HG03342 (cell line): ENCODE results near the gene GFRA1.

ENCODE experiments used
- ATAC-seq: cut with Tn5 transposase; IDR thresholded peaks from one replicate; pipeline ENCODE4 v1.9.1; 2021; ENCODE audit warnings: mild to moderate bottlenecking, moderate library complexity; ENCODE audit not compliant: unreplicated experiment

The GFRA1 gene

GRCh38 chr10:116164291-116164690 is 108.7 kb downstream of the GFRA1 start:
- ATAC-seq: no peak

- ATAC-seq: no peak
Observed at GRCh38 chr10:116163333-116164131, 109.5 kb downstream of the GFRA1 start.

GRCh38 chr10:116162851-116163250 is 110.2 kb downstream of the GFRA1 start:
- no peak for ATAC-seq

- no peak for ATAC-seq
Observed at GRCh38 chr10:116160271-116160670, 112.7 kb downstream of the GFRA1 start.

GRCh38 chr10:116159197-116159596 is 113.8 kb downstream of the GFRA1 start:
- ATAC-seq: no peak

- ATAC-seq: no peak
Observed at GRCh38 chr10:116158036-116158435, 115.0 kb downstream of the GFRA1 start.

- ATAC-seq: no peak
Observed at GRCh38 chr10:116157485-116157884, 115.5 kb downstream of the GFRA1 start.

GRCh38 chr10:116156819-116157218 is 116.2 kb downstream of the GFRA1 start:
- no peak for ATAC-seq

- ATAC-seq: no peak
Observed at GRCh38 chr10:116155191-116155590, 117.8 kb downstream of the GFRA1 start.

GRCh38 chr10:116154651-116155050 is 118.4 kb downstream of the GFRA1 start:
- ATAC-seq: no peak

GRCh38 chr10:116151076-116151475 is 121.9 kb downstream of the GFRA1 start:
- ATAC-seq: no peak

- ATAC-seq: no peak
Observed at GRCh38 chr10:116150606-116151005, 122.4 kb downstream of the GFRA1 start.

- no peak for ATAC-seq
Observed at GRCh38 chr10:116147147-116147905, 125.7 kb downstream of the GFRA1 start.

GRCh38 chr10:116146372-116147140 is 126.5 kb downstream of the GFRA1 start:
- no peak for ATAC-seq

GRCh38 chr10:116143673-116144222 is 129.3 kb downstream of the GFRA1 start:
- no peak for ATAC-seq

- no peak for ATAC-seq
Observed at GRCh38 chr10:116141855-116142254, 131.2 kb downstream of the GFRA1 start.

GRCh38 chr10:116141246-116141645 is 131.8 kb downstream of the GFRA1 start:
- ATAC-seq: no peak

- ATAC-seq: no peak
Observed at GRCh38 chr10:116139886-116140285, 133.1 kb downstream of the GFRA1 start.

GRCh38 chr10:116138897-116139296 is 134.1 kb downstream of the GFRA1 start:
- no peak for ATAC-seq

- ATAC-seq: no peak
Observed at GRCh38 chr10:116136261-116136660, 136.7 kb downstream of the GFRA1 start.

- ATAC-seq: no peak
Observed at GRCh38 chr10:116134322-116134721, 138.7 kb downstream of the GFRA1 start.
